Effector memory CD8-positive, alpha-beta T cell (primary cell): ENCODE data around the gene NAV3.

Experiments used
- ATAC-seq: fragments of 150-1000 bp; cut with Tn5 transposase; replicated peaks from 2 replicates; pipeline ENCODE4 v1.10.0; 2021; ENCODE audit warnings: mild to moderate bottlenecking, moderate library complexity
- DNase-seq, 3 experiments: peaks; one replicate each; pipeline ENCODE4 v3.0.0; 2021
- H3K27ac Mint-ChIP-seq, 2 donors: one replicate each; pipeline ENCODE4 v1.8.0; 2022; ENCODE audit warnings: mild to moderate bottlenecking in 2 of 2, mixed read lengths in 2 of 2, moderate library complexity in 2 of 2
- H3K27me3 Mint-ChIP-seq, 2 donors: one replicate each; pipeline ENCODE4 v1.8.0; 2022; ENCODE audit warnings: mixed read lengths in 2 of 2
- H3K36me3 Mint-ChIP-seq: one replicate; pipeline ENCODE4 v1.8.0; 2022; ENCODE audit warnings: mild to moderate bottlenecking, moderate library complexity, mixed read lengths; ENCODE audit not compliant: insufficient read depth
- H3K4me1 Mint-ChIP-seq, 2 donors: one replicate each; pipeline ENCODE4 v1.8.0; 2022; ENCODE audit warnings: low read depth in 2 of 2, mixed read lengths in 2 of 2
- H3K4me3 Mint-ChIP-seq, 2 donors: one replicate each; pipeline ENCODE4 v1.8.0; 2022; ENCODE audit warnings: mild to moderate bottlenecking in 2 of 2, mixed read lengths in 2 of 2, moderate library complexity in 2 of 2
- H3K9me3 Mint-ChIP-seq, 2 donors: one replicate each; pipeline ENCODE4 v1.8.0; 2022; ENCODE audit warnings: mixed read lengths in 2 of 2

Gene NAV3

GRCh38 chr12:77992760-77993159, 162.1 kb downstream of the NAV3 start:
- DNase-seq (no peak), ATAC-seq (no peak)
- Mint-ChIP-seq H3K27ac (no peak overlapping the region), H3K36me3 (no peaks in the 10 kb centered on the region), H3K4me1 (no peaks in the 10 kb centered on the region), H3K27me3 (no peaks in the 10 kb centered on the region), H3K9me3 (peaks cover 0 to 5% of the 10 kb centered on the region in 2 donors), H3K4me3 (no peak overlapping the region)

- no peaks in the 10 kb centered on the region for H3K27me3 Mint-ChIP-seq
- H3K4me3 Mint-ChIP-seq, result no peak overlapping the region
- no peak overlapping the region for H3K27ac Mint-ChIP-seq
- peaks cover 0 to 5% of the 10 kb centered on the region in 2 donors for H3K9me3 Mint-ChIP-seq
- H3K4me1 Mint-ChIP-seq, result no peaks in the 10 kb centered on the region
- DNase-seq, result no peak
- H3K36me3 Mint-ChIP-seq, result no peaks in the 10 kb centered on the region
- no peak for ATAC-seq
These were observed 163.0 kb downstream of the NAV3 start for GRCh38 chr12:77993658-77994057.

GRCh38 chr12:77995436-77996167, 164.9 kb downstream of the NAV3 start:
- Mint-ChIP-seq H3K9me3 (peaks cover 0 to 5% of the 10 kb centered on the region in 2 donors), H3K4me1 (no peaks in the 10 kb centered on the region), H3K4me3 (no peak overlapping the region), H3K36me3 (no peaks in the 10 kb centered on the region), H3K27ac (no peak overlapping the region), H3K27me3 (no peaks in the 10 kb centered on the region)
- ATAC-seq (no peak), DNase-seq (no peak)

- H3K4me1 Mint-ChIP-seq, result no peaks in the 10 kb centered on the region
- no peaks in the 10 kb centered on the region for H3K27me3 Mint-ChIP-seq
- no peak for ATAC-seq
- peaks cover 0 to 5% of the 10 kb centered on the region in 2 donors for H3K9me3 Mint-ChIP-seq
- no peaks in the 10 kb centered on the region for H3K36me3 Mint-ChIP-seq
- no peak overlapping the region for H3K27ac Mint-ChIP-seq
- H3K4me3 Mint-ChIP-seq, result no peak overlapping the region
- no peak for DNase-seq
These were observed 166.0 kb downstream of the NAV3 start for GRCh38 chr12:77996670-77997069.

DNA sequence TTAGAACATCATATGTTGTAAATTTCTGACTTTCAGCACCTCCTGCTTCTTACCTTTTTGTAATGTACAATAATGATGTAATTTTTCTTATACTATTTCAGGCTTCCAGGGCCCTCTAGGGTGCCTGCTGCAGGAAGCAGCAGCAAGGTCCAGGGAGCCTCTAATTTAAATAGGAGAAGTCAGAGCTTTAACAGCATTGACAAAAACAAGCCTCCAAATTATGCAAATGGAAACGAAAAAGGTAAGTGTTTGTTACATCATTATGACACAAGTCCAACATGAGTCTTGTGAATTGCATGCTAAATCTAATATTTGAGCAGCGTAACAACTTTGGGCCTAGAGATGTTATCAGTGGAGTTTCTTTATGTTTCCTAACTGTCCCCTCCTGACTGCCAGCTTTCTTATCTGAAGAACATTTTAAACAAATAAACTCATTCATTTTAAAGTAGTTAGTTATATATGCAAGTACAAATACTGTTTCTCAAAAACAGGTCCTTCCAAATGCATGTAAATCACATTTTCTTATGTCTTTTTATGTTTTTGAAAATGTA, 167.6 kb downstream of the NAV3 start:
- Mint-ChIP-seq H3K27me3 (no peaks in the 10 kb centered on the region), H3K4me1 (no peaks in the 10 kb centered on the region), H3K9me3 (peaks cover 0 to 1% of the 10 kb centered on the region in 2 donors), H3K27ac (no peak overlapping the region), H3K36me3 (no peaks in the 10 kb centered on the region), H3K4me3 (no peak overlapping the region)
- ATAC-seq, result no peak
- no peak for DNase-seq

- H3K4me3 Mint-ChIP-seq, result no peak overlapping the region
- ATAC-seq, result no peak
- peaks cover 0 to 3% of the 10 kb centered on the region in 2 donors for H3K9me3 Mint-ChIP-seq
- DNase-seq, result no peak
- H3K27ac Mint-ChIP-seq, result no peak overlapping the region
- H3K4me1 Mint-ChIP-seq, result no peaks in the 10 kb centered on the region
- H3K36me3 Mint-ChIP-seq, result no peaks in the 10 kb centered on the region
- H3K27me3 Mint-ChIP-seq, result no peaks in the 10 kb centered on the region
These were observed 168.5 kb downstream of the NAV3 start for GRCh38 chr12:77999074-77999715.

DNA sequence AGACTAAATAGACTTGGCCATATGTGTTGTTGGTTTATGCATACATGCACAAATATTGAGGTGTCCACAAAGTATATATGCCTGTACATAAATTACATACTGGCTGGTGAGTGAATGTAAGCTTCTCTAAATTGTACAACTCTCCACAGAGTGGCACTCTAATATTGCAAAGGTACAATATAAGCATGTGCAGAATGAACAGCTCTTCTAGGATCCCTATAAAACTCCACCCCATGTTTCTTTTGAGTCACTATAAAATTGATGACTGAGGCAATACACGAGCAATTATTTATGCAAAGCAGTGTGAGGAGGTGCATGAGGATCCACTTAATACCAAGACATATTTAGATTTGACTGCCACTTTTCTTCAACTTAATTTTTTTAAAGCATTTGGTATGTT, 172.2 kb downstream of the NAV3 start:
- ATAC-seq (no peak), DNase-seq (no peak)
- Mint-ChIP-seq H3K36me3 (no peaks in the 10 kb centered on the region), H3K27ac (no peak overlapping the region), H3K4me3 (no peak overlapping the region), H3K4me1 (no peaks in the 10 kb centered on the region), H3K9me3 (peaks cover 0 to 2% of the 10 kb centered on the region in 2 donors), H3K27me3 (no peaks in the 10 kb centered on the region)

GRCh38 chr12:78004249-78005093, 173.8 kb downstream of the NAV3 start:
- H3K4me3 Mint-ChIP-seq, result no peak overlapping the region
- ATAC-seq, result no peak
- H3K4me1 Mint-ChIP-seq, result no peaks in the 10 kb centered on the region
- no peak for DNase-seq
- peaks cover 0 to 2% of the 10 kb centered on the region in 2 donors for H3K9me3 Mint-ChIP-seq
- H3K36me3 Mint-ChIP-seq, result no peaks in the 10 kb centered on the region
- no peak overlapping the region for H3K27ac Mint-ChIP-seq
- H3K27me3 Mint-ChIP-seq, result no peaks in the 10 kb centered on the region

DNA sequence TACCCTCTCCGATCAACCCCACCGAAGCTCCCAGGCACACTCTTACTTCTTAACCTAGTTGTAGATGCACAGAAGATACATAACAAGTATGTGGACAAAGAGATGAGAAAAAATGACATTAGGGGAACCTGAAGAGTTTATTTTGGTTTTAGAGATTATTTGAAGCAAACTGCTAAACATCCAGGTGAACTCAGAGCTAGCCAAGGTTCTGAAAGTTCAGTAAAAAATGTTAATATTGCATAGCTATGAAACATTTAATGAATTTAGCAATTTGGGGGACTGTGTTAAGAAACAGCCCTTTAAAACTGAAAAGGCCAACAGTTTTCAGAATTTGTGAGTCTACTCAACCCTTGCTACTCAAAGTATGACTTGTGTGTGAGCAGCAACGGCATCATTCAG, 174.4 kb downstream of the NAV3 start:
- no peaks in the 10 kb centered on the region for H3K36me3 Mint-ChIP-seq
- no peak for DNase-seq
- no peaks in the 10 kb centered on the region for H3K27me3 Mint-ChIP-seq
- no peaks in the 10 kb centered on the region for H3K4me1 Mint-ChIP-seq
- H3K4me3 Mint-ChIP-seq, result no peak overlapping the region
- H3K27ac Mint-ChIP-seq, result no peak overlapping the region
- peaks cover 0 to 2% of the 10 kb centered on the region in 2 donors for H3K9me3 Mint-ChIP-seq
- ATAC-seq, result no peak

DNA sequence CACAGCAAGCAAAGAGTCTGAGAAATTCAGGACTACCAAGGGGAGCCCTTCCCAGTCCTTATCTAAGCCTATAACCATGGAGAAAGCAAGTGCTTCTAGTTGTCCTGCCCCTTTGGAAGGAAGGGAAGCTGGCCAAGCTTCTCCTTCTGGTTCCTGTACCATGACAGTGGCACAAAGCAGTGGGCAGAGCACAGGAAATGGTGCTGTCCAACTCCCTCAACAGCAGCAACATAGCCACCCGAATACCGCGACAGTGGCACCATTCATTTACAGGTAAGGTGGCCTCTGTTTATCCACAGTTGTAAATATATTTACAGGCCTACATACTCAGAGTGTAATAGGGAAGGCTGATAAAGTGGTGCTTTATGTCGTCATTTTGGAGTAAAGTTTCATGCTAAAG, 176.5 kb downstream of the NAV3 start:
- peaks cover 0 to 2% of the 10 kb centered on the region in 2 donors for H3K9me3 Mint-ChIP-seq
- no peak overlapping the region for H3K4me3 Mint-ChIP-seq
- H3K27me3 Mint-ChIP-seq, result no peaks in the 10 kb centered on the region
- no peak for DNase-seq
- H3K4me1 Mint-ChIP-seq, result no peaks in the 10 kb centered on the region
- H3K36me3 Mint-ChIP-seq, result no peaks in the 10 kb centered on the region
- no peak for ATAC-seq
- no peak overlapping the region for H3K27ac Mint-ChIP-seq

- no peak for ATAC-seq
- Mint-ChIP-seq H3K4me1 (no peaks in the 10 kb centered on the region), H3K36me3 (no peaks in the 10 kb centered on the region), H3K4me3 (no peak overlapping the region), H3K9me3 (peaks cover 3 to 5% of the 10 kb centered on the region in 2 donors), H3K27me3 (no peaks in the 10 kb centered on the region), H3K27ac (no peak overlapping the region)
- DNase-seq, result no peak
These were observed 178.3 kb downstream of the NAV3 start for GRCh38 chr12:78009031-78009430.

DNA sequence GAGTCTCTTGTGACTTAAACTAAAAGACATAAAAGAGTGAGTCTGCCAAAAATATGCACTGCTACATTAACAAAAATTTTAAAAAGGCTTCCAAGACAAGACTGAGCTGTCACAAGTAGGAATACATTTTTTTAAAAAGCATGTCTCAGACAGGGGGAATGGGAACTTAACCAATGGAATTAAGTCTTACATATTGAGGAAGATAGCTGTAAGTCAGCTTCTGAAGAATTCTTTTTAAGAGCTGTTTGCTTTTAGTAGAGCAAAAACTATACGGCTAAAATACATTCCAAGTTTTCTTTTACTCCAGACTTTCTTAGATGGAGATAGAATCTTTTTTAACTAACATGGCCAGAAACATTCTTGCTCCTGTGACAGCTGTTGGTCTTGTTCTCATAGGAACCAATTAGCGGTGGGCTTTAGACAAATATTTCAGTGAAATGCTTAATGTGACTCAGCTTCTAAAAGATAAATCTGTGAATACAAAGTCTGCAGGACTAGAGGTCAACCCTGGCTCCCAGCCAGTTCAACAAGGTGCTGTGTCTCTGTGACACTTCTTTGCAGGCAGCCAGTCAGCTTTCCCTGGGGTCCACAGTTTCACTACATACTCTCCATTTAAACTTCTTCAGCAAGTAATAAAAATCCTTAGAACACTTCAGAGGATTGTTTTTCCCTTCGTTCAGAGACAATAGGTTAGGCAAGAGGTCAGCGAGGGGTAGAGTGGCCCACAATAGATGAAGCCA, 187.6 kb downstream of the NAV3 start:
- ATAC-seq (no peak), DNase-seq (no peak)
- Mint-ChIP-seq H3K9me3 (peaks cover 7 to 15% of the 10 kb centered on the region in 2 donors), H3K27me3 (no peaks in the 10 kb centered on the region), H3K27ac (no peak overlapping the region), H3K4me3 (no peak overlapping the region), H3K4me1 (no peaks in the 10 kb centered on the region), H3K36me3 (no peaks in the 10 kb centered on the region)

DNA sequence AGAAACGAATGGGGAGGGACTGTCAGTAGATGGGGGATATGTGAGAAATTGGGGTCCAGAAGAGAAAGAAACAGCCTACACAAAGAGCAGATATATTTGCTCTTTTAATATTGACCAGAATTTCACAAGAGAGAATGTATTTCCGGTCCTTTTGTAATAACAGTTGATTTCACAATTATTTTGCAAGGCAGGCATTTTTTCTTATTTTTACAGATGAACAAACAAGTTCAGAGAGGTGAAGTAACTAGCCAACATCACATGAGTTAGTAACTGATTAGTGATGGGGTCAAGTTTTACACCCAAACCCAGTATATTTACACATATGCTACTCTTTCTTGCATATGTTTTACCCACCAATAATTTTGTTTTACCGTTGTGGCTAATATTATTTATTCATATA, 188.2 kb downstream of the NAV3 start:
- no peak overlapping the region for H3K4me3 Mint-ChIP-seq
- ATAC-seq, result no peak
- no peaks in the 10 kb centered on the region for H3K27me3 Mint-ChIP-seq

More for the DNA sequence above, 188.2 kb downstream of the NAV3 start:
- Mint-ChIP-seq H3K27ac (no peak overlapping the region), H3K36me3 (no peaks in the 10 kb centered on the region), H3K9me3 (peaks cover 6 to 18% of the 10 kb centered on the region in 2 donors), H3K4me1 (no peaks in the 10 kb centered on the region)
- DNase-seq, result no peak
